ENCODE data around the gene PLXNC1.

The PLXNC1 gene

DNA sequence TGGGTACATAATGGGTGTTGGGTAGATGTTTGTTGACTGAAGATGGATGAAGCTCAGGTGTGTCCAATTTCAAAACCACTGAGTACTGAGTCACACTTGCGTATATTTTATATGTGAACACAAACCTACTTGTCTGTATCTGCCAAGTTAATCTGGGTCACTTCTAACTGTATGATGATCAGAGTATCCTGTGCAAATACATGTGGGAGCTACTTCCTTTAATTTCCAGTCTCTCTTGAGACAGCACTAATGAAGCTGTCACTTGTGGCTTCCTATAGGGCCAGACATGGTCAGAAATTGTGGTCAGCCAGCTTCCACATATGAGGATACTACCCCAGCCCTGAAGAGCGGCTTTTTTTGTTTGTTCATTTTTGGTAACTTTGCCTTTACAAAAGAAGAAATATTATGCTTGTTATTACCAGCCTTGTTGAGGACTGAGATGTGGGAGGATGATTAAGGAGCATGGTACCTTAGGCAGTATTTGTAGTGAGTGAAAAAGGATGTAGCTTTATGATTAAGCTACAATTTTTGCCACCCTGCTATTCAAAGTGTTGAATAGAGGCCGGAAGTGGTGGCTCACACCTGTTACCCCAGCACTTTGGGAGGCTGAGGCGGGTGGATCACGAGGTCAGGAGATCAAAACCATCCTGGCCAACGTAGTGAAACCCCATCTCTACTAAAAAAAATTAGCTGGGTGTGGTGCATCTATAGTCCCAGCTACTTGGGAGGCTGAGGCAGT, 32.4 kb downstream of the PLXNC1 start:
- DNase-seq (ENCODE audit: low read depth), result no peak

- DNase-seq (ENCODE audit: low read depth), result no peak
Observed at GRCh38 chr12:94182986-94183707, 34.8 kb downstream of the PLXNC1 start.

- no peak for DNase-seq (ENCODE audit: low read depth)
Observed at GRCh38 chr12:94183708-94184379, 35.5 kb downstream of the PLXNC1 start.

DNA sequence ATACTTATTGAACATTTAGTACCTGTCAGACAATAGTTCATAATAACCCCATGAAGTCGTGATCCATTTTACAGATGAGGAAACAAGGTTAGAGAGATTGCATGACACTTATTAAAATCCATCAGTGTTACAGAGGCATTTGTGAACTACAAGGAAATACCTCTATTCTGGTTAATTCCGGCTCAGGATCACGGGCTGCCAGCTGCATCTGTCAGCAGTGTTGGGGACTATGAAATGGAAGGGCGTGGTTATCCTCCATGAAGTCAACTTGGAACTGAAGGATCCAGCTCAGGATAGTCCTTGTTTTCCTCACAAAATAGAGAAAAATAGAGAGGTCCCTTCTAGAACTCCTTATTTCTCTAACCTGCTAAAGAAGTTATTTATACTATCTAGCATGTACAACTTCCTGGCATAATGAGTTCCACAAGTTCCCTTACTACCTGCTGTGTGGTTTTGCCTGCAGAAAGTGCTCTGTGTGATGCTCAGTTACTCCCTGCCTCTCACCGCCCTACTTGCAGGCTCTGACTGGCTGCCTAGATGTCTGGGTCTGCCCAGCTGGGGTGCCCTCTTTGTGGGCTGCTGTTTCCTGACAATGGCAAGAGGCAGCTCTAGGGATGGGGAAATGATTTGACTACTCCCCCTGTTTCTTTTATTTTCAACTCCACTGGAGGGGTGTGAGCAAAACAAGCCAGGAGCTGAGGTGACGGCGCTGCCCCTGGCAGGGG, 36.8 kb downstream of the PLXNC1 start:
- no peak for DNase-seq (ENCODE audit: low read depth)

DNA sequence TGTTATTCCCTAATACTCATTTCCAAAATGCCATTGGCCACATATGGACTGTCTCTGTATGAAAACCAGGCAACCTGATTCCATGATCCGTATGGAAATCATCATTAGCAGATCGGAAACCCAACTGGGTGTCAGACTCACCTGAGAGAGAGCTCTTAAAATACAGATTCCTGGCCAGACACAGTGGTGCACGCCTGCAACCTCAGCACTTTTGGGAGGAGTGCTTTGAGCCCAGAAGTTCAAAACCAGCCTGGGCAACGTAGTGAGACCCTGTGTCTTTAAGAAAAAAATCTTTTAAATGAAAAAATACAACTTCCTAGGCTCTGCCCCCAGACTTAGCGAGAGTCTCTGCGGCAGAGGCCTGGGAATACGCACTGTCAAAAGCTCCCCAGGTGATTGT, 37.4 kb downstream of the PLXNC1 start:
- no peak for DNase-seq (ENCODE audit: low read depth)

- no peak for DNase-seq (ENCODE audit: low read depth)
Observed at GRCh38 chr12:94186278-94187241, 38.2 kb downstream of the PLXNC1 start.

GRCh38 chr12:94187361-94187760, 39.0 kb downstream of the PLXNC1 start:
- no peak for DNase-seq (ENCODE audit: low read depth)

GRCh38 chr12:94190623-94191022, 42.2 kb downstream of the PLXNC1 start:
- no peak for DNase-seq (ENCODE audit: low read depth)

DNA sequence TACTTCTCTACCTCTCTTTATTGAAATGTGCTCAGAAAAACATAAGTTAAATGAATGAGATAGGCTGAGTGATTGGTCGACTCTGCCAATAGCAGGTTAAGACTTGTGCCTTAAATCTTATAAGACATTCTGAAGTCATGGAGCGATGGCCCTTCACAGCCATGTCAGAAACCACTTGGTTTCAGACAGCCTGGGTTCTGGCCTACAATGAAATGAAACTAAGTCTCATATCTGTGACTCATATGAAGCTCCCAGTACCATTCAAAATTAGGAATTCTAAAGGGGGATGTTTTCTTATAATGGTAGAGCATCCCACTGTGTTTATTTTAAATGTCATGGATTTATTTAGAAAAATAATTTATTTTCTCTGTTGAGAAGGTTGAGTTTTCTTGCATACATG, 42.6 kb downstream of the PLXNC1 start:
- DNase-seq (ENCODE audit: low read depth), result no peak

DNA sequence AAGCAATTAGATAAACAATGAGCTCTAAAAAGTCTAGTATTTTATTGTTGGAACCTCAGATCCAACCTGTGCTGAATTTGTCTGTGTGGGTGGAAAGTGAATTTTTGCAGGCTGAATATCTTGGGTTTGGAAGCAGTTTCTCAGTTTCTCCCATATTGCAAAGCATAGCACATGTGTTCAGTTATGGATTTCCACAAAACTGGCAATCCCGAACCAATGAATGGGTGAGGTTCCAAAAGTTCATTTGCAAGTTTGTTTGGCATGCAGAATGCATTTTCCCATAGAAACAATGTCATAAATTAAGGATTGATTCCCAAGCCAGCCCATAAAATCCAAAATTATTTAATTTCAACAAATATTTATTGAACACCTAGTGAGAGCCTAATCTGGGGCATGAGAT, 43.4 kb downstream of the PLXNC1 start:
- DNase-seq (ENCODE audit: low read depth), result no peak

DNA sequence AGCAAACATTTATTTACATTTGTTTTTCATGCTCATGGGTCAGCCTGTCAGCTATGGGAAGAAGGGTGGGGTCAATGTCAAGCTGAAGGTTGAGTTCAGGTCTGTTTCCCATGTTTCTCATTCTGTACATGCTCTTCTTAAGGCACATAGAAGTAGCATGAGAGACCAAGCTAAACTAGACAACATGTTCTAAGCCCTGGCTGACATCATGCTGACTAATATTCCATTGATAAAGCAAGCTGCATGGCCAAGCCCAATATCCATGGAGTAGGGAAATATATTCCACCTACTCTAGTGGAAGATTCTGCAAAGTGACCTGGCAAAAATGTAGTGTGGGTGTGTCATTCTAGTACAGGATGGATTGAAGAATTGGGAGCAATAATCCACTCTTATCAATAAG, 44.1 kb downstream of the PLXNC1 start:
- DNase-seq (ENCODE audit: low read depth), result no peak

- no peak for DNase-seq (ENCODE audit: low read depth)
Observed at GRCh38 chr12:94193168-94193567, 44.8 kb downstream of the PLXNC1 start.

DNA sequence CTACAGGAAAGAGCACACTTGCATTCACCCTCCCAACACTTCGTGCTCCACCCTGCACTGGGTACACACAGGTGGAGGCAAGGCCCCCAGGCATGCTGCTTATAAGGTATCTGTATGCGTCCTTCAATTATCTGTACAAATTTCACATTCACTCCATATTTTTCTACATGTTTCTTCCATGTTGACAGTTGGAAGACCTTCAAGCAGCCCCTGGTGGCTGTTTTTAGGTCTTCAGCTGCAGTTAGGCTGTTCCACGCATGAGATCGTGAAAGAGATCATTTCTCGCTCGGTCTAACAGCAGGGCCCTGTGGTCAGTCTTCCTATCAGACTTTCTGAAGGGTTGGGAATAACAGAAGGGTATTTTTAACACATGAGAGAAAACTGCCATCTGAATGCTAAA, 47.1 kb downstream of the PLXNC1 start:
- no peak for DNase-seq (ENCODE audit: low read depth)

GRCh38 chr12:94198469-94198868, 50.1 kb downstream of the PLXNC1 start:
- DNase-seq (ENCODE audit: low read depth), result no peak

- no peak for DNase-seq (ENCODE audit: low read depth)
Observed at GRCh38 chr12:94198872-94199271, 50.5 kb downstream of the PLXNC1 start.

DNA sequence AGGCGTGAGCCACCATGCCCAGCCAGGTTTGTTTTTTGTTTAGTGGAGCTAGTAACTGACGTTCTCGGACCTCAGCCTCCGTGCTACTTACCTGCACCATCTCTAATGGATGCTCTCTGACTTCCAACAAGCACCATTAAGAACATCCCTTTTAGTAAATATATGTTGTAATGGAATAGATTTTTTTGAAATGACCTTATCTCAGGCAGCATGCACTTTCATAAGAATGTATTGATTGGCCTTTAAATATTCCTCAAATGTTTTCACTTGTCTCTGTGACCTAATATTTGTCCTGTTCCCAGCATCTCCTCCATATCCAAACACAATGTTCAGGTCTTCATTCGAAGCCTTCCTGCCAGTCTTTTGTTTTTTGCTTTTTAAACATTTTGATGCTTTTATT, 51.7 kb downstream of the PLXNC1 start:
- DNase-seq (ENCODE audit: low read depth), result no peak

DNA sequence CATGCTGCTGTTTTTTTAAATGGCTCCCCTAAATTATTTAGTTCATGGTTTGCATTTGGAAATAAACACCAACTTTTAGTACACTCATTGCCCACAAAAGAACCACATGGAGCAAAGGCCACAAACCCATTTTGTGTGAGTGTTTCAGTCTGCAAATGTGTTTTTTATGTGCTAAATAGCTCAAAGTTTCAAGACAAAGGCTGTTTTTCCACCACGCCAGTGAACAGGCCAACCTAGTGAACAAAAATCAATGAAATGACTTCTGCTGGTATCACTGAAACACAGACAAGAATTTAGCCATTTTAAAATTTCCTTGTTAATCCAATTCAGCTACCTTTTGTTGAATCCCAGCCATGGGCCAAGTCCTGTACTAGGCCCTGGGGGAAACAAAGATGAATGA, 52.3 kb downstream of the PLXNC1 start:
- DNase-seq (ENCODE audit: low read depth), result no peak

DNA sequence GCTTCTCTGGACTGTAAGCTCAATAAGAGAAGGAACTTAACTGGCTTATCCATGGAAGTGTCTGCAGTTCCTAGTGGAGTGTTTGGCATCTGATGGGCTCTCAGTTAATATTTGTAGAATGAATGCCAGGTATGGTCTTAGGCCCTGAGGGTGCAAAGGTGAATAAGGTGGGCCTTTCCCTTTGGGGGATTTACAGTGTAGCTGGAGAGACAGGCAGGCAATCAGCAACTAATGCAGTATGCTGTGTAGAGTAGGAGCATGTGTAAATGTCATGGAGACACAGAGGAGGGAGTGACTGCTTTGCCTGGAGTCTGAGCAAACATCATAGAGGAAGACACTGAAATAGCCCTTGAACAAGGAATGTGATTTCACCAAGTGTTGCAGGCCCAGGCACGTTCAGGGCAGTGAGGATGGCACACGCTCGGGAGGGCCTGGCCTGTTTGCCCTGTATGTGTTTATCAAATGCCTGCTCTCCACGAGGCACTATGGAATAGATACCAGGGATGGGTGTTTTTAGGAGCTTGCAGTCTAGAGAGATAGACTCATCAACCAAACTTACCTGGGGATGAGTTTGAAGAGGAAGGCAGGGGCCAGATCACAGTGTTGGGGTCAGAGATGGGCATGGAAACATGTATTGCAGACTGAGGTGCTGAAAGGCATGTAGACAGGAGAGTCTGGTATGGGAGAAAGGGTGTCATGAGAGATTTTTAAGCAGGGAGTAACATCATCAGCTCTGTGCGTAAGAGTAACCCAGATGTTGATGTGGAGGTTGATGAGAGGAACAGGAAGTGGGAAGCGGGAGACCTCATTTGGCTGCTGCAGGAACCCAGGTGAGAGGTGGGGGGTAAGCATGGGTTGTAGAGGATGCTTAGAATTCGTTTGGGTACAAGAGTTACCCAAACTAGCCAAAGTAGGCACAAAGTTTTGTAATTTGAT, 54.1 kb downstream of the PLXNC1 start:
- no peak for DNase-seq (ENCODE audit: low read depth)

DNA sequence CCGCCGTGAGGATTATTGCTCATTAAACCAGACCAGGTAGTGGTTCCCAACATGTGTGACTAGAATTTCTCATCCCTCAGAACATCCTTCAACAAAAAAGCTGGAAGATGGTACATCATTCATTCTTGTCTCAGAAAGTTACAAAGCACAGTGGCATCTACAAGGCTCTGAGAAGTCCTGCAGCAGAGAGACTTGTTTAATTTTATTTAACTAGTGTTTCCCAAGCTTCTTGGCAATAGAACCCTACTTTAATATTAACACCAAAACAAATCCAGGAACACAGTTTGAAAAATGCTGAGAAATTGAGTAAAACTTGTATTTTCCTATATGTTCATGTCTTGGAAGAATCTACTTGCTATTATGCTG, 54.8 kb downstream of the PLXNC1 start:
- DNase-seq (ENCODE audit: low read depth), result no peak

- DNase-seq (ENCODE audit: low read depth), result no peak
Observed at GRCh38 chr12:94203796-94204195, 55.4 kb downstream of the PLXNC1 start.
